ENCODE data around the gene CTXN1.
A peak's percentile ranks its signal among the peaks of the same experiment; 100 is the strongest.

Gene CTXN1

DNA sequence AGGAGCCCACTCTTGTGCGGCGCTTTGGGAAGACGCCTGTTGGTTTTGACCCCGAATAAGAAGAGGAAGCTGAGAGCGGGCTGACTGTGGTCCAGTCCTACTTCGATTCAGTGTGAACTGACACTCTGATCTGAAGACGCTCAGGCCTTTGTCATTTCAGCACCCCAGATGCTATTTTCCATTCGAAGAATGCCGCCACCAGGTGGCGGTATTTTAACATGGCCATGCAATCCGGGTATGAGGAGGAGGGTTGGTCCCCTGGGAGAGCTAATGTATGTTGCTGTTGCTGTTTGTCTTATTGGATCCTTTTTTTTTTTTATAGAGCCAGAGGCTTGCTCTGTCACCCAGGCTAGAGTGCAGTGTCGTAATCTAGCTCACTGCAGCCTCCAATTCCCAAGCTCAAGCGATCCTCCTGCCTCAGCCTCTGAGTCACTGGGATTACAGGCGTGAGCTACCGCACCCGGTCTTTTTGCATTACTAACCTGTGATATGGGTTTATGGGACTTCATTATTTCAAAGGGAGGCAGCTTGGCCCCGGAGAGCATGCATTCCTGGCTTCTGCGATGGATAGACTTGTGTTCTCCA, 18.3 kb upstream of the CTXN1 start:
- peak overlapping the region; percentile 58 to 59 for H3K4me3 ChIP-seq (replicated peaks in 1 of 2; ENCODE audit: low read depth in 2 of 2, low read length in 2 of 2)
- DNase-seq (ENCODE audit: low read depth in 2 of 2): peak; percentile 96 to 98
- TF ChIP-seq, protein P1, sequence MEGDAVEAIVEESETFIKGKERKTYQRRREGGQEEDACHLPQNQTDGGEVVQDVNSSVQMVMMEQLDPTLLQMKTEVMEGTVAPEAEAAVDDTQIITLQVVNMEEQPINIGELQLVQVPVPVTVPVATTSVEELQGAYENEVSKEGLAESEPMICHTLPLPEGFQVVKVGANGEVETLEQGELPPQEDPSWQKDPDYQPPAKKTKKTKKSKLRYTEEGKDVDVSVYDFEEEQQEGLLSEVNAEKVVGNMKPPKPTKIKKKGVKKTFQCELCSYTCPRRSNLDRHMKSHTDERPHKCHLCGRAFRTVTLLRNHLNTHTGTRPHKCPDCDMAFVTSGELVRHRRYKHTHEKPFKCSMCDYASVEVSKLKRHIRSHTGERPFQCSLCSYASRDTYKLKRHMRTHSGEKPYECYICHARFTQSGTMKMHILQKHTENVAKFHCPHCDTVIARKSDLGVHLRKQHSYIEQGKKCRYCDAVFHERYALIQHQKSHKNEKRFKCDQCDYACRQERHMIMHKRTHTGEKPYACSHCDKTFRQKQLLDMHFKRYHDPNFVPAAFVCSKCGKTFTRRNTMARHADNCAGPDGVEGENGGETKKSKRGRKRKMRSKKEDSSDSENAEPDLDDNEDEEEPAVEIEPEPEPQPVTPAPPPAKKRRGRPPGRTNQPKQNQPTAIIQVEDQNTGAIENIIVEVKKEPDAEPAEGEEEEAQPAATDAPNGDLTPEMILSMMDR (IDR thresholded peaks at IDR 0.05; ENCODE audit: low read depth, low read length): peak; percentile 70

DNA sequence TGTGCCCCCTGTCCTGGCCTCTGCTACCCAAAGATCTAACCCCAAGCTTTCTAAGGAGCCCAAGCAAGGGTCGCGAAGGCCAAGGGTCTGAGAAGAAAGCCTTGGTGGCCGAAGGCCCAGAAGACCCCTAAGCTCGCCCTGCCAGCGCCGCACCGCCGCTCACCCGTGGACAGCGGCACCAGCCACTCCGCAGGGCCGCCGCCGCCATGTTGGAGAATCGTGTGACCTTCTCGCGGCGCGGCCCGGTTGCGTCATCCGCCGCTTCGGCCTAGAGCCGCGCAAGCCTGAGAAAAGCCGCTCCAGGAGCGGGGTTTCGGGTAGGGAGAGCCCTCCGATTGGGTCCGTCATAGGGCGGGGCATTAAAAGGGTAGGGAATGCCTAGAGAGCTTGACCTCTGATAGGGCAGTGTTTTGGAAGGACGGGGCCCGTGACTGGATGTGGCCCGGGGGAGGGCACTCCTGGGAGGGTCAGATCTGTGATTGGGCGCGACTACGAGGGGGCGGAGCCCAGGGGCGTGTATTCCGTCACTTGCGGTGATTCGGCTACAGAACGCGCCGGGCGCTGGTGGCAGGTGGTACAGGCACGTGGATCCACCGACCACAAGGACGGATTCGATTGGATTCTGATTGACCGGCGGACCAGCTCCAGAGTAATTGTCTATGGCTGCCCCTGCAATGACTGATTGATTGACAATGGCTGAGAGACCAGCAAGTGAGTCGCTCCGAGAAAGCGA, 17.7 kb upstream of the CTXN1 start, which contains the start of gene TIMM44:
Gene TIMM44 (minus strand): TSS at position 223 of the 733 bp plus-strand sequence. CDS start 15 bp downstream, at position 208.
- TF ChIP-seq, protein P1 (IDR thresholded peaks at IDR 0.05; ENCODE audit: low read depth, low read length): no peak
- DNase-seq (ENCODE audit: low read depth in 2 of 2): peak; percentile 100
- H3K4me3 ChIP-seq (replicated peaks in 1 of 2; ENCODE audit: low read depth in 2 of 2, low read length in 2 of 2): peak within 1 kb of the TSS; percentile 94 to 97

DNA sequence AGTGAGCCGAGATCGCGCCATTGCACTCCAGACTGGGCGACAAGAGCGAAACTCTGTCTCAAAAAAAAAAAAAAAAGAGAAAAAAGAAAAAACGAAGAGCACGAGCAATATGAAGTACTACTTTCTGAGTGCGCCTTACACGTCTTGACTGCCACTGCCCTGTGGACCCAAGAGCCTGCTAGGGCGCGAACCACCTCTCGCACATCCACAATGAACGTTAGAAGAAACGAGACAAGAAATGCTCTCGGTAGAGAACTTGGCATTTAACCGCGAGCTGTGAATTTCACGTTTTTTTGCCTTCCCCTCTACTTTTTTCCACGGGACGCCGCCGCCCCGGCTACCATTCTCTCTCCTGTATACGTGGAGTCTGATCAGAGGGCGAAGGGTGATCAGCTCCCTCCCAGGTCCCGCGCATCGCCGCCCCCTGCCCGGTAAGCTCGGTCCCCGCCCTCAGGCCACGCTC, 17.1 kb upstream of the CTXN1 start:
- TF ChIP-seq, protein P1 (IDR thresholded peaks at IDR 0.05; ENCODE audit: low read depth, low read length): no peak
- no peak for DNase-seq (ENCODE audit: low read depth in 2 of 2)

DNA sequence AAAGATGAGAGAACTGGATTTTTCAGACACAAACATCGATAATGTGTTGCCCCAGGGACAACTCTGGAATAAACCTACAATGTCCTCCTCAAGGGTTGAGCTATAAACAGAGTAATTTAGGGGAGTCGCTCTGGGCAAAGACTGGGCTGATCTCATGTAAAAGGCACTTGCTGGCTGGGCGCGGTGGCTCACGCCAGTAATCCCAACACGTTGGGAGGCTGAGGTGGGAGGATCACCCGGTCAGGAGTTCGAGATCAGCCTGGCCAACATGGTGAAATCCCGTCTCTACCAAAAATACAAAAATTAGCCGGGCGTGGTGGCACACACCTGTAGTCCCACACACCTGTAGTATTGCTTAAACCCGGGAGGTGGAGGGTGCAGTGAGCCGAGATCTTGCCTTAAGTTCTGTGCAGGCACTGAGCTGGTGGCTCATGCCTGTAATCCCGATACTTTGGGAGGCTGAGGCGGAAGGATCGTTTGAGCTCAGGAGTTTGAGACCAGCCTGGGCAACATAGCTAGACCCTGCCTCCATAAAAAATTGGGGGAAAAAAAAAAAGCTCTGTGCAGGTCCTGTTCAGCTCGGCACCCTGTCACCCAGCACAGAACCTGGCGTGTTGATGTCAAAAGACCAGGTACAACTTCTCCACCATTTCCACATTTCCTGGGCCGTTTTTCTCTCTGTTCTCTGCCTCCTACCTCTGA, 16.1 kb upstream of the CTXN1 start:
- no peak for DNase-seq (ENCODE audit: low read depth in 2 of 2)
- H3K4me3 ChIP-seq (replicated peaks in 1 of 2; ENCODE audit: low read depth in 2 of 2, low read length in 2 of 2): peak overlapping the region in 1 of 2 donors; percentile 94
- TF ChIP-seq, protein P1 (IDR thresholded peaks at IDR 0.05; ENCODE audit: low read depth, low read length): no peak

More for the DNA sequence above, 17.1 kb upstream of the CTXN1 start:
- H3K4me3 ChIP-seq (replicated peaks in 1 of 2; ENCODE audit: low read depth in 2 of 2, low read length in 2 of 2): peak overlapping the region; percentile 94 to 97

DNA sequence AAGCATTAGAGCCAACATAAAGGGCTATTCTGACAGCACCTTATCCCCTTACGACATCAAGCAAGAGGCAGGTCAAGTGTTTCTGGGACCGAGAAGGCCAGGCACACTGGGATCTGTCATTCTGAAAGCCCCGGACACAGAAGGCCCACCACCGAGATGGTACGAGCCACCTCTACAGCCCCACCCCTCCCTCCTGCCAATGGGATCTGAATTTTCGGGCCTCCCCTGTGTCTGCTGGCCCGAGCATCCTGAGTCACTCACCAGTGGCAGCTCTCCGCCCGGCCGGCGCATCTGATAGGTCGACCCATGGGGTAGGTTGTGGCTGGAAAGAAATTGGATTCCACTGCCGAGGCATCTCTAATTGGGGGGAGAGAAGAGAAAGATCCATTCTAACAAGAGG, 14.9 kb upstream of the CTXN1 start:
- no peak for DNase-seq (ENCODE audit: low read depth in 2 of 2)
- no peak overlapping the region for H3K4me3 ChIP-seq (replicated peaks in 1 of 2; ENCODE audit: low read depth in 2 of 2, low read length in 2 of 2)
- TF ChIP-seq, protein P1 (IDR thresholded peaks at IDR 0.05; ENCODE audit: low read depth, low read length): no peak

DNA sequence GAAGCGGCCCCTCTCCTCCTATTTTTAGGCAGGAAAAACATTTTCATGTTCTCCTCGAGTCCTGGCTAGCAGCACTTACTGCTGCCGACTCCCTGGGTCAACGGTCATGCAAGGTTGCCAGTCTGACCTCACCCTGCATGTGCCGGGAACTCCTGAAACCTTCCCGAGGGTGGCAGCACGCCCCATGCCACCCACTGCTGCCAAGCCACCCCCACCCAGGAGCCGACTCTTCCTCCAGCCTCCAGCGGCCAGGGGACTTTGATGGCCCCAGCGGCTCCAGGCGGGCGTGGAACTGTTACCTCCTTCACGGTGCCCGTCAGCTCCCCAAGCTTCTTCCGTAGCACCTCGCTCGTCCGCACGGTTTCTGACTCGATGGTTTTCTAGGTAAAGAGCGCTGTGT, 8.8 kb upstream of the CTXN1 start:
- TF ChIP-seq, protein P1 (IDR thresholded peaks at IDR 0.05; ENCODE audit: low read depth, low read length): no peak
- DNase-seq (ENCODE audit: low read depth in 2 of 2): no peak
- no peak overlapping the region for H3K4me3 ChIP-seq (replicated peaks in 1 of 2; ENCODE audit: low read depth in 2 of 2, low read length in 2 of 2)

Measured in cardiac fibroblast (primary cell).